ENCODE measurements around the gene HOXA10. TPM values are rescaled to one million over a fixed set of nuclear protein-coding genes. Genes with fewer than 3 reads are reported as not detected.

HOXA10 gene
- total RNA-seq, 1 experiment from 2014 or later = 19.6 TPM

- H3K4me1 ChIP-seq (ENCODE audit: control insufficient read depth in 1 of 2, insufficient read depth in 2 of 2, low read length in 2 of 2) = peaks cover 25 to 74% of the 10 kb centered on the region in 2 experiments
- RAD21 ChIA-PET (ENCODE audit: low non-redundant PET in 1 of 2, low total read pairs in 2 of 2, uncharacterized antibody in 2 of 2, unreplicated experiment in 2 of 2) = no interaction called here
- no peaks in the 10 kb centered on the region for H3K79me2 ChIP-seq (ENCODE audit: insufficient read depth, low read length)
- CTCF ChIA-PET = no interaction called here
- H4K20me1 ChIP-seq (ENCODE audit: insufficient read depth) = no peaks in the 10 kb centered on the region
- H3K36me3 ChIP-seq (ENCODE audit: control insufficient read depth in 1 of 2, insufficient read depth in 2 of 2, low read length in 2 of 2) = no peaks in the 10 kb centered on the region
- intact Hi-C loops (cut with micrococcal nuclease) = no loop called here
- no peak overlapping the region for H3K4me3 ChIP-seq (replicated peaks in 1 of 2; ENCODE audit: low read depth in 1 of 2, low read length in 2 of 2)
- POLR2A ChIA-PET = no interaction called here
- DNase-seq (ENCODE audit: low read depth, low spot score) = no peak
- no peak for ATAC-seq
- no peaks in the 10 kb centered on the region for H3K9me2 ChIP-seq (ENCODE audit: insufficient read depth)
- peak overlapping the region; percentile 76 for H3K4me2 ChIP-seq (ENCODE audit: low read length)
- TF ChIP-seq ZFX (IDR thresholded peaks at IDR 0.05) (no peak), CBX3 (IDR thresholded peaks at IDR 0.05; ENCODE audit: low read depth) (no peak), ZNF274 (IDR thresholded peaks at IDR 0.05; ENCODE audit: low read depth, low read length) (no peak)
- peak overlapping the region; percentile 52; the same call in 1 of the 2 replicates for H3K9ac ChIP-seq (ENCODE audit: low read length)
- peaks cover 32% of the 10 kb centered on the region for H3K27me3 ChIP-seq (ENCODE audit: insufficient read depth, low read length)
- H2AFZ ChIP-seq (ENCODE audit: low read depth, low read length, poor library complexity, severe bottlenecking) = no peak overlapping the region
- H3K27ac ChIP-seq (ENCODE audit: low read depth, low read length) = 0 out of 2 replicates have a peak overlapping the region, but pooled peaks have one; percentile 60
- no peaks in the 10 kb centered on the region for H3K9me3 ChIP-seq (ENCODE audit: control insufficient read depth in 1 of 2, insufficient read depth in 1 of 2, low read depth in 1 of 2, low read length in 2 of 2)
- no TSS peak for BruUV-seq (replicated peaks)
Measured at GRCh38 chr7:27124902-27125689, 49.0 kb downstream of the HOXA10 start.

GRCh38 chr7:27124096-27124901 lies 49.8 kb downstream of the HOXA10 start:
- H3K9me2 ChIP-seq (ENCODE audit: insufficient read depth) = no peaks in the 10 kb centered on the region
- TF ChIP-seq ELF1 (IDR thresholded peaks at IDR 0.05; ENCODE audit: borderline replicate concordance, low read depth) (no peak), EGR1 (IDR thresholded peaks at IDR 0.05; ENCODE audit: low read depth) (no peak), YY1 (IDR thresholded peaks at IDR 0.05; ENCODE audit: extremely low read depth, insufficient replicate concordance, low read depth, low read length) (peak; percentile 70), POLR2A (IDR thresholded peaks at IDR 0.05; ENCODE audit: borderline replicate concordance, extremely low read depth, insufficient read depth, insufficient read length) (no peak), EZH2phosphoT487 (IDR thresholded peaks at IDR 0.05; ENCODE audit: borderline replicate concordance) (no peak), SIN3A (IDR thresholded peaks at IDR 0.05; ENCODE audit: low read depth) (peak; percentile 77), EZH2 (IDR thresholded peaks at IDR 0.05) (no peak), RAD21 (IDR thresholded peaks at IDR 0.05; ENCODE audit: low read depth) (peak; percentile 24), CBX3 (IDR thresholded peaks at IDR 0.05; ENCODE audit: low read depth) (0 out of 2 replicates have a peak, but pooled peaks have one; percentile 8), CTCF (IDR thresholded peaks at IDR 0.05 in 2 of 3, conservative IDR thresholded peaks at IDR 0.05 in 1 of 3; ENCODE audit: borderline replicate concordance in 1 of 3, insufficient read depth in 1 of 3, low read depth in 2 of 3, low read length in 2 of 3) (no peak), SRF (IDR thresholded peaks at IDR 0.05; ENCODE audit: low read depth) (no peak), ATF3 (IDR thresholded peaks at IDR 0.05) (no peak)

More at GRCh38 chr7:27124096-27124901, 49.8 kb downstream of the HOXA10 start:
- Histone ChIP-seq H3K27me3 (ENCODE audit: insufficient read depth, low read length) (peaks cover 34% of the 10 kb centered on the region), H3K27ac (ENCODE audit: low read depth, low read length) (peak overlapping the region; percentile 60), H3K4me3 (replicated peaks in 1 of 2; ENCODE audit: low read depth in 1 of 2, low read length in 2 of 2) (peak overlapping the region; percentile 27 to 37), H3K79me2 (ENCODE audit: insufficient read depth, low read length) (no peaks in the 10 kb centered on the region), H4K20me1 (ENCODE audit: insufficient read depth) (no peaks in the 10 kb centered on the region), H2AFZ (ENCODE audit: low read depth, low read length, poor library complexity, severe bottlenecking) (peak overlapping the region; percentile 70), H3K4me1 (ENCODE audit: control insufficient read depth in 1 of 2, insufficient read depth in 2 of 2, low read length in 2 of 2) (peaks cover 31 to 75% of the 10 kb centered on the region in 2 experiments), H3K4me2 (ENCODE audit: low read length) (peak overlapping the region; percentile 76), H3K9me3 (ENCODE audit: control insufficient read depth in 1 of 2, insufficient read depth in 1 of 2, low read depth in 1 of 2, low read length in 2 of 2) (no peaks in the 10 kb centered on the region), H3K36me3 (ENCODE audit: control insufficient read depth in 1 of 2, insufficient read depth in 2 of 2, low read length in 2 of 2) (no peaks in the 10 kb centered on the region), H3K9ac (ENCODE audit: low read length) (peak overlapping the region; percentile 52)
- no TSS peak for BruUV-seq (replicated peaks)
- peak; percentile 66 for DNase-seq (ENCODE audit: low read depth, low spot score)
- ChIA-PET CTCF (no interaction called here), RAD21 (ENCODE audit: low non-redundant PET in 1 of 2, low total read pairs in 2 of 2, uncharacterized antibody in 2 of 2, unreplicated experiment in 2 of 2) (no interaction called here), POLR2A (no interaction called here)
- ATAC-seq = peak; percentile 84
- intact Hi-C loops (cut with micrococcal nuclease) = no loop called here
